ENCODE measurements around the gene AP3B1. TPM values are rescaled to one million over a fixed set of nuclear protein-coding genes. Genes with fewer than 3 reads are reported as not detected.

Gene AP3B1
- total RNA-seq, 1 experiment from 2014 or later: 45.3 TPM

DNA sequence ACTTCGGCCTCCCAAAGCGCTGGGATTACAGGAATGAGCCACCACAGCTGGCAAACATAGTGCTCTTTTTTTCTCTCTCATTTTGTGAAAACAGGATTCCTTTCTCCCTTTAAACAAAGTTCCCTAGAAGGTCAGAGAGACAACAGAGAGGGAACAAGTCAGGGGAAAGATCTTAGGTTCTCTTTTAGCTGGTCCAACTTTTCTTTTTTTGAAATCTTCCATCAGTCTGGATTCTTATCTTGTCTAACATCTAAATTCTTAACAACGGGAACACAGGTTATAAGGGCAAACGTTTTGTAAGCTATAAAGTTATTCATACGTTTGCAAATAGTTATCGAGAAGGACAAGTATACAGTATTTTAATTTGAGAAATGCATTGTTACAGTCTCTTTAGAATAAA lies 294.3 kb downstream of the AP3B1 start:
- TF ChIP-seq, protein P1, sequence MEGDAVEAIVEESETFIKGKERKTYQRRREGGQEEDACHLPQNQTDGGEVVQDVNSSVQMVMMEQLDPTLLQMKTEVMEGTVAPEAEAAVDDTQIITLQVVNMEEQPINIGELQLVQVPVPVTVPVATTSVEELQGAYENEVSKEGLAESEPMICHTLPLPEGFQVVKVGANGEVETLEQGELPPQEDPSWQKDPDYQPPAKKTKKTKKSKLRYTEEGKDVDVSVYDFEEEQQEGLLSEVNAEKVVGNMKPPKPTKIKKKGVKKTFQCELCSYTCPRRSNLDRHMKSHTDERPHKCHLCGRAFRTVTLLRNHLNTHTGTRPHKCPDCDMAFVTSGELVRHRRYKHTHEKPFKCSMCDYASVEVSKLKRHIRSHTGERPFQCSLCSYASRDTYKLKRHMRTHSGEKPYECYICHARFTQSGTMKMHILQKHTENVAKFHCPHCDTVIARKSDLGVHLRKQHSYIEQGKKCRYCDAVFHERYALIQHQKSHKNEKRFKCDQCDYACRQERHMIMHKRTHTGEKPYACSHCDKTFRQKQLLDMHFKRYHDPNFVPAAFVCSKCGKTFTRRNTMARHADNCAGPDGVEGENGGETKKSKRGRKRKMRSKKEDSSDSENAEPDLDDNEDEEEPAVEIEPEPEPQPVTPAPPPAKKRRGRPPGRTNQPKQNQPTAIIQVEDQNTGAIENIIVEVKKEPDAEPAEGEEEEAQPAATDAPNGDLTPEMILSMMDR (conservative IDR thresholded peaks at IDR 0.05; ENCODE audit: low read depth, low read length): no peak
- no peak for TF ChIP-seq EZH2 (IDR thresholded peaks at IDR 0.05; ENCODE audit: borderline replicate concordance, low read depth, low read length, poor library complexity, severe bottlenecking)
- ChIA-PET POLR2A (ENCODE audit: low non-redundant PET) (no interaction called here), CTCF (no interaction called here)
- Histone ChIP-seq H3K27ac (ENCODE audit: low read depth, low read length, poor library complexity, severe bottlenecking) (no peak overlapping the region), H3K27me3 (replicated peaks; ENCODE audit: insufficient read depth, low read depth, low read length, poor library complexity) (no peaks in the 10 kb centered on the region), H3K4me3 (ENCODE audit: low read depth, low read length, poor library complexity, severe bottlenecking) (no peak overlapping the region), H3K36me3 (ENCODE audit: insufficient read depth, low read length, poor library complexity, severe bottlenecking) (no peaks in the 10 kb centered on the region), H3K4me1 (ENCODE audit: insufficient read depth, low read length, poor library complexity, severe bottlenecking) (peaks cover 8% of the 10 kb centered on the region), H3K9me3 (ENCODE audit: low read depth, low read length, poor library complexity, severe bottlenecking) (no peaks in the 10 kb centered on the region)
- intact Hi-C loops (cut with micrococcal nuclease; ENCODE audit: unreplicated experiment): loop anchor here (10.0 kb wide), 1 partner anchor 435 kb away; no protein-coding TSS in a partner anchor
- no peak for DNase-seq (ENCODE audit: low spot score)
- no TSS peak for BruUV-seq (replicated peaks)

- no peaks in the 10 kb centered on the region for H3K36me3 ChIP-seq (ENCODE audit: insufficient read depth, low read length, poor library complexity, severe bottlenecking)
- H3K4me1 ChIP-seq (ENCODE audit: insufficient read depth, low read length, poor library complexity, severe bottlenecking): peaks cover 13% of the 10 kb centered on the region
- no peaks in the 10 kb centered on the region for H3K27me3 ChIP-seq (replicated peaks; ENCODE audit: insufficient read depth, low read depth, low read length, poor library complexity)
- H3K4me3 ChIP-seq (ENCODE audit: low read depth, low read length, poor library complexity, severe bottlenecking): no peak overlapping the region
- no TSS peak for BruUV-seq (replicated peaks)
- TF ChIP-seq, protein P1 (conservative IDR thresholded peaks at IDR 0.05; ENCODE audit: low read depth, low read length): no peak
- TF ChIP-seq EZH2 (IDR thresholded peaks at IDR 0.05; ENCODE audit: borderline replicate concordance, low read depth, low read length, poor library complexity, severe bottlenecking): no peak
- CTCF ChIA-PET: no interaction called here
- intact Hi-C loops (cut with micrococcal nuclease; ENCODE audit: unreplicated experiment): no loop called here
- DNase-seq (ENCODE audit: low spot score): no peak
- no peaks in the 10 kb centered on the region for H3K9me3 ChIP-seq (ENCODE audit: low read depth, low read length, poor library complexity, severe bottlenecking)
- POLR2A ChIA-PET (ENCODE audit: low non-redundant PET): no interaction called here
- no peak overlapping the region for H3K27ac ChIP-seq (ENCODE audit: low read depth, low read length, poor library complexity, severe bottlenecking)
These were observed 295.1 kb downstream of the AP3B1 start for GRCh38 chr5:77999399-77999798.

GRCh38 chr5:77996943-77997342 lies 297.6 kb downstream of the AP3B1 start:
- DNase-seq (ENCODE audit: low spot score): no peak
- CTCF ChIA-PET: no interaction called here
- POLR2A ChIA-PET (ENCODE audit: low non-redundant PET): no interaction called here
- no peak overlapping the region for H3K4me3 ChIP-seq (ENCODE audit: low read depth, low read length, poor library complexity, severe bottlenecking)
- H3K36me3 ChIP-seq (ENCODE audit: insufficient read depth, low read length, poor library complexity, severe bottlenecking): no peaks in the 10 kb centered on the region
- no peak for TF ChIP-seq EZH2 (IDR thresholded peaks at IDR 0.05; ENCODE audit: borderline replicate concordance, low read depth, low read length, poor library complexity, severe bottlenecking)
- TF ChIP-seq, protein P1 (conservative IDR thresholded peaks at IDR 0.05; ENCODE audit: low read depth, low read length): no peak
- intact Hi-C loops (cut with micrococcal nuclease; ENCODE audit: unreplicated experiment): no loop called here
- H3K27ac ChIP-seq (ENCODE audit: low read depth, low read length, poor library complexity, severe bottlenecking): no peak overlapping the region
- BruUV-seq (replicated peaks): no TSS peak
- no peaks in the 10 kb centered on the region for H3K9me3 ChIP-seq (ENCODE audit: low read depth, low read length, poor library complexity, severe bottlenecking)
- no peaks in the 10 kb centered on the region for H3K27me3 ChIP-seq (replicated peaks; ENCODE audit: insufficient read depth, low read depth, low read length, poor library complexity)
- H3K4me1 ChIP-seq (ENCODE audit: insufficient read depth, low read length, poor library complexity, severe bottlenecking): peaks cover 13% of the 10 kb centered on the region
